ENCODE data around the gene LEFTY2. TPM values are rescaled to one million over a fixed set of nuclear protein-coding genes. Genes with fewer than 3 reads are reported as not detected.

Gene LEFTY2
- polyA plus RNA-seq, 1 of the 3 experiments (the other 2 are of a cell fraction), result not detected

DNA sequence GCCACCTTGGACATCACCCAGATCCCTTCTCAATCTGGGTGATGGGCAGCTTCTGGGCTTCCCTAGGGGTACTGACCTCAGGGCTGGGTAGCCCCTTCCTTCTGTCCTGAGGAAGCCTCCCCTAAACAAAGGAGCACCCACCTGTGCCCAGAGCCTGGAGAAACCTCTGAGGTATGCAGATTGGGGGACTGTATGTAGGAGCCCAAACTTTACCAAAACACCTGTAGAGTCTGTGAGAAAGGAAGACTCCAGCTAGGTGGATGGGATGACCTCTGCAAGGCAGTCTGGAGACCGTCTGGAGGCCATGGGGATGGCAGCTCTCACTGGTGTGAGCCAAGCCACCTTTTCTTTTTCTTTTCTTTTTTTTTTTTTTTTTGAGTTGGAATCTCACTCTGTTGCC, 13.7 kb upstream of the LEFTY2 start (continued):
- TF ChIP-seq, protein P1, sequence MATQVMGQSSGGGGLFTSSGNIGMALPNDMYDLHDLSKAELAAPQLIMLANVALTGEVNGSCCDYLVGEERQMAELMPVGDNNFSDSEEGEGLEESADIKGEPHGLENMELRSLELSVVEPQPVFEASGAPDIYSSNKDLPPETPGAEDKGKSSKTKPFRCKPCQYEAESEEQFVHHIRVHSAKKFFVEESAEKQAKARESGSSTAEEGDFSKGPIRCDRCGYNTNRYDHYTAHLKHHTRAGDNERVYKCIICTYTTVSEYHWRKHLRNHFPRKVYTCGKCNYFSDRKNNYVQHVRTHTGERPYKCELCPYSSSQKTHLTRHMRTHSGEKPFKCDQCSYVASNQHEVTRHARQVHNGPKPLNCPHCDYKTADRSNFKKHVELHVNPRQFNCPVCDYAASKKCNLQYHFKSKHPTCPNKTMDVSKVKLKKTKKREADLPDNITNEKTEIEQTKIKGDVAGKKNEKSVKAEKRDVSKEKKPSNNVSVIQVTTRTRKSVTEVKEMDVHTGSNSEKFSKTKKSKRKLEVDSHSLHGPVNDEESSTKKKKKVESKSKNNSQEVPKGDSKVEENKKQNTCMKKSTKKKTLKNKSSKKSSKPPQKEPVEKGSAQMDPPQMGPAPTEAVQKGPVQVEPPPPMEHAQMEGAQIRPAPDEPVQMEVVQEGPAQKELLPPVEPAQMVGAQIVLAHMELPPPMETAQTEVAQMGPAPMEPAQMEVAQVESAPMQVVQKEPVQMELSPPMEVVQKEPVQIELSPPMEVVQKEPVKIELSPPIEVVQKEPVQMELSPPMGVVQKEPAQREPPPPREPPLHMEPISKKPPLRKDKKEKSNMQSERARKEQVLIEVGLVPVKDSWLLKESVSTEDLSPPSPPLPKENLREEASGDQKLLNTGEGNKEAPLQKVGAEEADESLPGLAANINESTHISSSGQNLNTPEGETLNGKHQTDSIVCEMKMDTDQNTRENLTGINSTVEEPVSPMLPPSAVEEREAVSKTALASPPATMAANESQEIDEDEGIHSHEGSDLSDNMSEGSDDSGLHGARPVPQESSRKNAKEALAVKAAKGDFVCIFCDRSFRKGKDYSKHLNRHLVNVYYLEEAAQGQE (IDR thresholded peaks at IDR 0.05; ENCODE audit: low read depth, low read length), result no peak
- no peak for TF ChIP-seq CHD2 (IDR thresholded peaks at IDR 0.05; ENCODE audit: low read length, partially characterized antibody)
- no peak for TF ChIP-seq ZBTB33 (IDR thresholded peaks at IDR 0.05; ENCODE audit: borderline replicate concordance, low read depth)
- no peak for TF ChIP-seq SMC3 (IDR thresholded peaks at IDR 0.05; ENCODE audit: low read depth, low read length)
- TF ChIP-seq YY1 (IDR thresholded peaks at IDR 0.05; ENCODE audit: low read depth), result no peak
- TF ChIP-seq, protein P2, sequence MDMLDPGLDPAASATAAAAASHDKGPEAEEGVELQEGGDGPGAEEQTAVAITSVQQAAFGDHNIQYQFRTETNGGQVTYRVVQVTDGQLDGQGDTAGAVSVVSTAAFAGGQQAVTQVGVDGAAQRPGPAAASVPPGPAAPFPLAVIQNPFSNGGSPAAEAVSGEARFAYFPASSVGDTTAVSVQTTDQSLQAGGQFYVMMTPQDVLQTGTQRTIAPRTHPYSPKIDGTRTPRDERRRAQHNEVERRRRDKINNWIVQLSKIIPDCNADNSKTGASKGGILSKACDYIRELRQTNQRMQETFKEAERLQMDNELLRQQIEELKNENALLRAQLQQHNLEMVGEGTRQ (IDR thresholded peaks at IDR 0.05; ENCODE audit: borderline replicate concordance, low read depth, low read length), result no peak

DNA sequence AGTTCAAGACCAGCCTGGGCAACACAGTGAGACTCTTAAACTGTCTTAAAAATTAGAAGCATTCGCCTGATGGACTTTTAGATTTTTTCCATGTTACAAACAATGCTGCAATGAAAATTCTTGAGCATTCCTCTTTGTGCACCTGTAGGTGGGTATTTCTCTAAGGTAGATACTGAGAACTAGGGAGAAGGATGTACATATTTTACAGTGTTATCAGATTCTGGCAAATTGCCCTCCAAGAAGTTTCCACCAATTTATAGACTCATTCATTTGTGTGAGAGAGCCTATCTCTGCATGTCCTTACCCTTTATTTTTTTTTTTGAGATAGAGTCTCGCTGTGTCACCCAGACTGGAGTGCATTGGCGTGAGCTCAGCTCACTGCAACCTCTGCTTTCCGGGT, 12.3 kb upstream of the LEFTY2 start:
- WGBS (ENCODE audit: low lambda C conversion rate), result 74% methylated on average over 4 of the region's 4 CpGs

More for the DNA sequence above, 12.3 kb upstream of the LEFTY2 start:
- no peaks in the 10 kb centered on the region; the same call in 1 of the 2 replicates for H3K27me3 ChIP-seq (ENCODE audit: insufficient read depth)
- POLR2A ChIA-PET, result no interaction called here
- no peaks in the 10 kb centered on the region for H3K9me2 ChIP-seq
- no peaks in the 10 kb centered on the region for H4K20me1 ChIP-seq (ENCODE audit: insufficient read depth)
- no peak overlapping the region for H2AFZ ChIP-seq (ENCODE audit: low read depth)
- H3K4me3 ChIP-seq (ENCODE audit: low read depth in 2 of 2, low read length in 1 of 2), result no peak overlapping the region
- no peaks in the 10 kb centered on the region for H3K4me1 ChIP-seq (ENCODE audit: control insufficient read depth in 1 of 2, insufficient read depth in 2 of 2, low read depth in 1 of 2, low read length in 1 of 2)
- no peak overlapping the region for H3K27ac ChIP-seq (ENCODE audit: low read depth in 2 of 2, low read length in 1 of 2)
- H3K9ac ChIP-seq, result no peak overlapping the region
- CTCF ChIA-PET, result no interaction called here
- TF ChIP-seq NRF1 (IDR thresholded peaks at IDR 0.05; ENCODE audit: low read depth, low read length) (no peak), EZH2phosphoT487 (IDR thresholded peaks at IDR 0.05; ENCODE audit: borderline replicate concordance, low read depth) (no peak), RXRA (IDR thresholded peaks at IDR 0.05; ENCODE audit: borderline replicate concordance, low read depth) (no peak), TCF12 (IDR thresholded peaks at IDR 0.05) (no peak), RAD21 (IDR thresholded peaks at IDR 0.05; ENCODE audit: low read length) (no peak), SMC3 (IDR thresholded peaks at IDR 0.05; ENCODE audit: low read depth, low read length) (no peak), FOSL2 (IDR thresholded peaks at IDR 0.05; ENCODE audit: borderline replicate concordance, low read depth) (no peak), YY1 (IDR thresholded peaks at IDR 0.05; ENCODE audit: low read depth) (no peak), GABPA (IDR thresholded peaks at IDR 0.05; ENCODE audit: low read depth) (no peak), EP300 (IDR thresholded peaks at IDR 0.05; ENCODE audit: borderline replicate concordance in 1 of 2, low read depth in 1 of 2, low read length in 1 of 2) (no peak)
- TF ChIP-seq, protein P1 (IDR thresholded peaks at IDR 0.05; ENCODE audit: low read depth, low read length), result no peak
- TF ChIP-seq, protein P3, sequence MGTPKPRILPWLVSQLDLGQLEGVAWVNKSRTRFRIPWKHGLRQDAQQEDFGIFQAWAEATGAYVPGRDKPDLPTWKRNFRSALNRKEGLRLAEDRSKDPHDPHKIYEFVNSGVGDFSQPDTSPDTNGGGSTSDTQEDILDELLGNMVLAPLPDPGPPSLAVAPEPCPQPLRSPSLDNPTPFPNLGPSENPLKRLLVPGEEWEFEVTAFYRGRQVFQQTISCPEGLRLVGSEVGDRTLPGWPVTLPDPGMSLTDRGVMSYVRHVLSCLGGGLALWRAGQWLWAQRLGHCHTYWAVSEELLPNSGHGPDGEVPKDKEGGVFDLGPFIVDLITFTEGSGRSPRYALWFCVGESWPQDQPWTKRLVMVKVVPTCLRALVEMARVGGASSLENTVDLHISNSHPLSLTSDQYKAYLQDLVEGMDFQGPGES (IDR thresholded peaks at IDR 0.05; ENCODE audit: low read depth, low read length), result no peak
- TF ChIP-seq, protein P4, sequence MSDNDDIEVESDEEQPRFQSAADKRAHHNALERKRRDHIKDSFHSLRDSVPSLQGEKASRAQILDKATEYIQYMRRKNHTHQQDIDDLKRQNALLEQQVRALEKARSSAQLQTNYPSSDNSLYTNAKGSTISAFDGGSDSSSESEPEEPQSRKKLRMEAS (IDR thresholded peaks at IDR 0.05; ENCODE audit: low read depth), result no peak
- H3K36me3 ChIP-seq (replicated peaks in 1 of 2; ENCODE audit: control insufficient read depth in 1 of 2, insufficient read depth in 2 of 2, low read length in 1 of 2), result no peaks in the 10 kb centered on the region
- no peak for DNase-seq
- no peak overlapping the region for H3K4me2 ChIP-seq
- no peaks in the 10 kb centered on the region for H3K79me2 ChIP-seq (ENCODE audit: insufficient read depth)
- no peaks in the 10 kb centered on the region for H3K9me3 ChIP-seq
- H3F3A ChIP-seq (replicated peaks; ENCODE audit: insufficient read depth), result no peaks in the 10 kb centered on the region

Data from SK-N-SH (cell line).